Ishikawa (cell line): ENCODE results near the gene HASPIN.

Experiments used
- EGR1 ChIP-seq: IDR thresholded peaks from 2 replicates; pipeline ENCODE4 v1.6.1; 2012
- EP300 ChIP-seq: IDR thresholded peaks from 2 replicates; pipeline ENCODE4 v1.6.1; 2012; ENCODE audit warnings: borderline replicate concordance
- FOXM1 ChIP-seq: IDR thresholded peaks from 2 replicates; pipeline ENCODE4 v1.6.1; 2012; ENCODE audit warnings: low read depth, borderline replicate concordance
- MAX ChIP-seq: IDR thresholded peaks from 2 replicates; pipeline ENCODE4 v1.6.1; 2012
- RAD21 ChIP-seq: IDR thresholded peaks from 2 replicates; pipeline ENCODE4 v1.6.1; 2012; ENCODE audit warnings: low read depth
- REST ChIP-seq: IDR thresholded peaks from 2 replicates; pipeline ENCODE4 v1.6.1; 2012; ENCODE audit warnings: low read depth, mild to moderate bottlenecking
- TAF1 ChIP-seq: IDR thresholded peaks from 2 replicates; pipeline ENCODE4 v1.6.1; 2012; ENCODE audit warnings: low read depth, mild to moderate bottlenecking
- USF1 ChIP-seq: IDR thresholded peaks from 2 replicates; pipeline ENCODE4 v1.6.1; 2012
- YY1 ChIP-seq: IDR thresholded peaks from 2 replicates; pipeline ENCODE4 v1.6.1; 2012; ENCODE audit warnings: low read depth
- ZBTB7A ChIP-seq: IDR thresholded peaks from 2 replicates; pipeline ENCODE4 v1.6.1; 2012; ENCODE audit warnings: low read depth

- TF ChIP-seq EGR1 (no peak), TAF1 (no peak), REST (no peak), RAD21 (no peak), ZBTB7A (no peak), USF1 (no peak), EP300 (no peak), MAX (no peak), FOXM1 (no peak), YY1 (no peak)
Measured at GRCh38 chr17:3748576-3748975, 24.9 kb downstream of the HASPIN start.
